Transverse colon (tissue), 4 donors: Measurements from ENCODE around the gene AGT. TPM values are rescaled to one million over a fixed set of nuclear protein-coding genes. Genes with fewer than 3 reads are reported as not detected.

Source experiments
- DNase-seq: peaks from one replicate; pipeline ENCODE4 v3.0.0-alpha.2; 2019
- H3K27ac ChIP-seq, 4 donors: fragments of 200-600 bp; sonication (generic); 2 replicates each; pipeline ENCODE4 v1.5.1; 2016 to 2018; ENCODE audit warnings: inconsistent platforms in 4 of 4
- H3K27me3 ChIP-seq: fragments of 200-600 bp; sonication (generic); 2 replicates; pipeline ENCODE4 v1.5.1; 2017; ENCODE audit warnings: inconsistent platforms
- H3K36me3 ChIP-seq, 4 donors: fragments of 200-600 bp; sonication (generic); 2 replicates each; pipeline ENCODE4 v1.5.1; 2017 to 2019; ENCODE audit warnings: inconsistent platforms in 4 of 4
- H3K4me1 ChIP-seq, 4 donors: fragments of 200-600 bp; sonication (generic); 2 replicates each; pipeline ENCODE4 v1.5.1; 2017 to 2020; ENCODE audit warnings: inconsistent platforms in 4 of 4
- H3K4me3 ChIP-seq, 4 donors: fragments of 200-600 bp; sonication (generic); 1 replicate in 1 of 4; 2 replicates in 3 of 4; pipeline versions ENCODE4 v1.5.1 to v1.6.1; 2017 to 2019; ENCODE audit warnings: inconsistent platforms in 4 of 4
- H3K9me3 ChIP-seq, 2 donors: fragments of 200-600 bp; sonication (generic); 2 replicates each; pipeline ENCODE4 v1.5.1; 2017 to 2019; ENCODE audit warnings: inconsistent platforms in 2 of 2
- EP300 ChIP-seq: sonication (generic); formaldehyde crosslinking; IDR thresholded peaks from one replicate; pipeline ENCODE4 v1.6.1; 2017; ENCODE audit warnings: antibody characterized with exemption, low read depth
- POLR2A ChIP-seq: fragments of 450-650 bp; IDR thresholded peaks from one replicate; pipeline ENCODE4 v1.6.1; 2016; ENCODE audit warnings: antibody characterized with exemption, mild to moderate bottlenecking, moderate library complexity
- POLR2AphosphoS5 ChIP-seq, 3 donors: sonication (generic); formaldehyde crosslinking; IDR thresholded peaks; one replicate each; pipeline ENCODE4 v1.6.1; 2016; ENCODE audit warnings: antibody characterized with exemption in 3 of 3
- WGBS, 2 donors: methylation state at CpG; one replicate each; pipeline ENCODE4 v1.1.5; 2018; ENCODE audit warnings: low coverage in 1 of 2; 5-methylcytosine and 5-hydroxymethylcytosine counted together
- in situ Hi-C, 4 donors: fragments of 200-750 bp; cut with MboI; loops; one replicate each; pipeline versions ENCODE4 v1.15.0 to v1.15.1; 2017; ENCODE audit warnings: low sequenced_read_pairs in 3 of 4, low pct_ligation_motif_present in 1 of 4, low pct_unique_long_range_greater_than_20kb in 1 of 4
- intact Hi-C: fragments of 100-400 bp; cut with DNase I; formaldehyde crosslinking; loops from one replicate; pipeline ENCODE4 v1.15.1; 2023; ENCODE audit warnings: low total_unique reads
- total RNA-seq, 4 donors: library from RNA; depleted of rRNA; stranded (reverse); fragments of >200 nt; gene quantifications; one replicate each; pipeline ENCODE4 v1.1.0, GENCODE V29; 2016
- TF ChIP-seq, protein P1 (sequence below), 5 experiments: fragments of 200-600 bp in 3 of 5; fragments of 450-650 bp in 2 of 5; sonication (generic) in 3 of 5; IDR thresholded peaks; 1 replicate in 2 of 5; 2 replicates in 3 of 5; pipeline ENCODE4 v1.5.1; 2016 to 2017; ENCODE audit warnings: antibody characterized with exemption in 5 of 5, inconsistent platforms in 3 of 5, mild to moderate bottlenecking in 2 of 5, moderate library complexity in 1 of 5

Gene AGT
- total RNA-seq, 4 donors from 2014 or later, result 0.60 to 1.7 (median 0.90) TPM

DNA sequence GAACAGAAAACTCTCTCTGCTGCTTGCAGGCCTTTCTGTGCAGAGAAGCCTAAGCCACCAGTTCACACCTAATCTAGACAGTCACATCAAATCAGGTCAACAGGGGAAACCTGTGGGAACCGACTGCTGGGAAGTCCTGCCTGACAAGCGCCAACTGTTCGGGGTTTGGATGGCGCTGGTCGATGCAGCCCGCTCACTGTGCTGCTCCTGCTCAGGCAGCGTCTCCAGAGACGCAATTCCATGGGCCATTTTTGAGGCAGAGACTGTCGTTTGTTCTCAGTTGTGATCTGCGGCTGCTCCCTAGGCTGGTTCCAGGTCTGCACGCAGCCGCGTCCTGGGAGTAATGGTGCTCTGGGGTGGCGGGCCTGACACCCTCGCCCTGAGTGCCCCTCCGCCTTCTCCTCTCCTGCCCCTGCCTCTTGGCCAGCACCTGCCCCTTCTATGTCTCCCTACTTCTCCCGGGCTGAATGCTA, 1.4 kb downstream of the AGT start:
- intact Hi-C loops, result no loop called here
- no peak overlapping the region for H3K27ac ChIP-seq
- in situ Hi-C loops, result no loop called here
- H3K4me3 ChIP-seq, result no peak overlapping the region
- WGBS, 2 donors, result 93% methylated on average over 17 of the region's 17 CpGs; no CpG with 5 or more reads in 1 of the 2 donors
- H3K36me3 ChIP-seq, result no peaks in the 10 kb centered on the region
- H3K27me3 ChIP-seq, result no peaks in the 10 kb centered on the region
- TF ChIP-seq EP300 (no peak), POLR2A (no peak), POLR2AphosphoS5 (IDR thresholded peaks at IDR 0.05) (no peak)
- TF ChIP-seq, protein P1, sequence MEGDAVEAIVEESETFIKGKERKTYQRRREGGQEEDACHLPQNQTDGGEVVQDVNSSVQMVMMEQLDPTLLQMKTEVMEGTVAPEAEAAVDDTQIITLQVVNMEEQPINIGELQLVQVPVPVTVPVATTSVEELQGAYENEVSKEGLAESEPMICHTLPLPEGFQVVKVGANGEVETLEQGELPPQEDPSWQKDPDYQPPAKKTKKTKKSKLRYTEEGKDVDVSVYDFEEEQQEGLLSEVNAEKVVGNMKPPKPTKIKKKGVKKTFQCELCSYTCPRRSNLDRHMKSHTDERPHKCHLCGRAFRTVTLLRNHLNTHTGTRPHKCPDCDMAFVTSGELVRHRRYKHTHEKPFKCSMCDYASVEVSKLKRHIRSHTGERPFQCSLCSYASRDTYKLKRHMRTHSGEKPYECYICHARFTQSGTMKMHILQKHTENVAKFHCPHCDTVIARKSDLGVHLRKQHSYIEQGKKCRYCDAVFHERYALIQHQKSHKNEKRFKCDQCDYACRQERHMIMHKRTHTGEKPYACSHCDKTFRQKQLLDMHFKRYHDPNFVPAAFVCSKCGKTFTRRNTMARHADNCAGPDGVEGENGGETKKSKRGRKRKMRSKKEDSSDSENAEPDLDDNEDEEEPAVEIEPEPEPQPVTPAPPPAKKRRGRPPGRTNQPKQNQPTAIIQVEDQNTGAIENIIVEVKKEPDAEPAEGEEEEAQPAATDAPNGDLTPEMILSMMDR (IDR thresholded peaks at IDR 0.05), result no peak
- no peak for DNase-seq
- H3K4me1 ChIP-seq, result peaks cover 0 to 26% (median 14%) of the 10 kb centered on the region in 4 donors
- H3K9me3 ChIP-seq, result no peaks in the 10 kb centered on the region

DNA sequence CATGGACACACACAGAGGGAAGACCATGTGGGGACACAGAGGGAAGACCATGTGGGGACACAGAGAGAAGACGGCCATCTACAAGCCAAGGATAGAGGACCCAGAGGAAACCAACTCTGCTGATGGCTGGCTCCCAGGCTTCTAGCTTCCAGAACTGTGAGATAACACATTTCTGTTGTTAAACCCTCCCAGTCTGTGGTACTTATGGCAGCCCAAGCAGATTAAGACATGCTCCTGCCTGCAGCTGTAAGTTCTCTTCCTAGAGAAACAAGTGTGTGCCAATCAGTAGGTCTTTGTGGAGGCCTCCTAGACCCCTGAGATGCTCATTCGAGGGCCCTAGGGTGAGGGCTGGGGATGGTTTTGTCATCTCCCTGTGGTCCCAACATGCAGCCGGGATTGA, 2.7 kb downstream of the AGT start:
- TF ChIP-seq, protein P1 (IDR thresholded peaks at IDR 0.05), result no peak
- TF ChIP-seq POLR2AphosphoS5 (IDR thresholded peaks at IDR 0.05) (no peak), EP300 (no peak), POLR2A (no peak)
- H3K4me3 ChIP-seq, result no peak overlapping the region
- intact Hi-C loops (no loop called here), in situ Hi-C loops (no loop called here)
- no peak overlapping the region for H3K27ac ChIP-seq
- H3K4me1 ChIP-seq, result peaks cover 0 to 26% (median 14%) of the 10 kb centered on the region in 4 donors
- DNase-seq, result no peak
- no peaks in the 10 kb centered on the region for H3K36me3 ChIP-seq
- H3K9me3 ChIP-seq, result no peaks in the 10 kb centered on the region
- WGBS, 2 donors, result 82 to 83% methylated on average over 1 to 3 of the region's 3 CpGs
- H3K27me3 ChIP-seq, result no peaks in the 10 kb centered on the region

DNA sequence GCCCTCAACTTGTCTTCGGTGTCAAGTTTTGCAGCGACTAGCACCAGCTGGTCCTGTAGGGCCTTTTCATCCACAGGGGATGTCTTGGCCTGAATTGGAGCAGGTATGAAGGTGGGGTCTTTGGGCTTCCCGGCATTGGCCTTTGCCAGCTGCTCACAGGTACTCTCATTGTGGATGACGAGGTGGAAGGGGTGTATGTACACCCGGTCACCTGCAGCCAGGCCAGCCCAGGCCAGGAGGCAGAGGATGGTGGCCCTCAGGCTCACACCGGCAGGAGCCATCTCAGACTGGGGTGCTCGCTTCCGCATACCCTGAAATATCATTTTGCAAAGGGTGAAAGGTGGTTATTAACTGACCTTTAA, 3.4 kb downstream of the AGT start:
- TF ChIP-seq EP300, result no peak
- in situ Hi-C loops (no loop called here), intact Hi-C loops (no loop called here)
- H3K27me3 ChIP-seq, result no peaks in the 10 kb centered on the region
- WGBS, 2 donors, result 80 to 93% methylated on average over 1 to 8 of the region's 8 CpGs
- H3K4me3 ChIP-seq, result no peak overlapping the region
- H3K27ac ChIP-seq, result no peak overlapping the region
- H3K36me3 ChIP-seq, result no peaks in the 10 kb centered on the region
- no peak for DNase-seq
- no peaks in the 10 kb centered on the region for H3K9me3 ChIP-seq
- H3K4me1 ChIP-seq, result peaks cover 0 to 26% (median 14%) of the 10 kb centered on the region in 4 donors

GRCh38 chr1:230709619-230710542, 4.0 kb downstream of the AGT start:
- Histone ChIP-seq H3K4me1 (peaks cover 0 to 26% (median 14%) of the 10 kb centered on the region in 4 donors), H3K36me3 (no peaks in the 10 kb centered on the region), H3K9me3 (no peaks in the 10 kb centered on the region), H3K27me3 (no peaks in the 10 kb centered on the region), H3K27ac (no peak overlapping the region), H3K4me3 (no peak overlapping the region)
- WGBS, 2 donors, result 80 to 88% methylated on average over 2 to 14 of the region's 18 CpGs
- intact Hi-C loops (no loop called here), in situ Hi-C loops (no loop called here)
- TF ChIP-seq EP300 (no peak), POLR2AphosphoS5 (IDR thresholded peaks at IDR 0.05) (no peak)
- TF ChIP-seq, protein P1 (IDR thresholded peaks at IDR 0.05), result no peak
- no peak for DNase-seq
